HG03469 (cell line): ENCODE data around the gene SLC9C1.
"Not testable (repeated sequence)": the region's sequence is repeated elsewhere in the genome, so short reads cannot be mapped to it uniquely, and the experiment has no call there.

Source experiments
- ATAC-seq: cut with Tn5 transposase; IDR thresholded peaks from one replicate; pipeline ENCODE4 v1.9.1; 2021; ENCODE audit warnings: mild to moderate bottlenecking, moderate library complexity, moderate number of reproducible peaks; ENCODE audit not compliant: unreplicated experiment

Gene SLC9C1

DNA sequence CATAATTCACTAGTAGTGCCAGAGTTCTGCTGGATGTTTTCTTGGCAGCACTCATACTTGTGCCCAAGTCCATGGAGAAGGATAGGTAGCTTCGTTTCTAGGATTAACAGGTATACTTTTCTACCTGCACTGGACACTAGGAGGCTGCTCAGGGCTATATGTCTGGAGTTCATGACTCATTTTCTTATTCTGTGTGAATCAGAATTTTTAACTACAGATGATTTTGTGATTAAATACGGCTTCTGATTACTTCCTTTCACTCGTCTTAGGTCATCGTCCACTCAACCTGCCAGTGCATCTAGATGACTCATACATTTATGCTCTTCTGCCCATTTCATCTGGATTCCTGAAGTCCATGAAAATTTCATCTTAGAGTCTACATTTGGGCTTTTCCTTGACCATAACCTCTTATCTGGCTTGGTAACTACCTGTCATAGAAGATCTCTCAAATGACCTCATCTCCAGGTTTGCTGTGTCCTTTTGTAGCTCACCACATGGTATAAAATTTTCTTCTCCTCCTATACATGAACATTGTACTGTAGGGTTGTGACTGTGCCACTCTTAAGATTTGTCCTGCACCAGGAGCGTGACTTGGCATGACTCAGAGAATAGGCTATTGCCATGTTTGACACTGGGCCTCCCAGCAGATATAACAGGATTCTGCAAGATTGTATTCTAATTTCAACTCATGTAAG is 94.2 kb downstream of the SLC9C1 start:
- ATAC-seq: no peak

GRCh38 chr3:112197131-112197530 is 96.9 kb downstream of the SLC9C1 start:
- no peak for ATAC-seq

DNA sequence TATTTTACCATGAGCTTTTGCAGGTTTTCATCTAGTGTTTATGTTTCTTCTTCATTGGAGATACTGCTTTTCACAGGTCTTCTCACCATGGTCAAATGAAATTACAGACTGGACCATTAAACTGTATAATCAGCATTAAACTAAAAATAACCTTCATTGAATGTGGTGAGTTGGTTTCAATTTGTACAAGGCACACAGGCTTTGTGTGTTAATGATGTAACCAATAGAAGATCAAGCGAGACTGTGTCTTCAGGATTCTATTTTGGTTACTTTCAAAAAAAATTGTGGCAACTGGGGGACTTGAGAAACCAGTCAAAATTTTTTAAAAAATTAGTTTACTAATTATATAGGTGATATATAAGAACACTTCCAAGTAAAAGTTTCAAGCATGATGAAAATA is 106.7 kb downstream of the SLC9C1 start:
- no peak for ATAC-seq

GRCh38 chr3:112185423-112186035 is 108.5 kb downstream of the SLC9C1 start:
- not testable (repeated sequence) for ATAC-seq

- no peak for ATAC-seq
Observed at GRCh38 chr3:112175646-112176045, 118.4 kb downstream of the SLC9C1 start.

GRCh38 chr3:112175037-112175436 is 119.0 kb downstream of the SLC9C1 start:
- no peak for ATAC-seq

GRCh38 chr3:112171144-112171543 is 122.9 kb downstream of the SLC9C1 start:
- no peak for ATAC-seq

DNA sequence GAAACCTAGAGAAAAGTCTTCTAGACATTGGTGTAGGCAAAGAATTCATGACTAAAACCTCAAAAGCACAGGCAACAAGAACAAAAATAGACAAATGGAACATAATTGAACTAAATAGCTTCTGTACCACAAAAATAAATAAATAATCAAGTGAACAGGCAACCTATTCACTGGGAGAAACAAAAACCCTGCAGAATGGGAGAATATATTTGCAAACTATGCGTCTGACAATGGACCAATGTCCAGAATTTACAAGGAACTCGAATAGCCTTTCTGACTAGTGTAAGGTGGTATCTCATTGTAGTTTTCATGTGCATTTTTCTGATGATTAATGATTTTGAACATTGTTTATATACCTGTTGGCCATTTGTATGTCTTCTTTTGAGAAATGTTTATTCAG is 124.0 kb downstream of the SLC9C1 start:
- no peak for ATAC-seq

GRCh38 chr3:112167758-112168157 is 126.3 kb downstream of the SLC9C1 start:
- peak; percentile 89 for ATAC-seq

DNA sequence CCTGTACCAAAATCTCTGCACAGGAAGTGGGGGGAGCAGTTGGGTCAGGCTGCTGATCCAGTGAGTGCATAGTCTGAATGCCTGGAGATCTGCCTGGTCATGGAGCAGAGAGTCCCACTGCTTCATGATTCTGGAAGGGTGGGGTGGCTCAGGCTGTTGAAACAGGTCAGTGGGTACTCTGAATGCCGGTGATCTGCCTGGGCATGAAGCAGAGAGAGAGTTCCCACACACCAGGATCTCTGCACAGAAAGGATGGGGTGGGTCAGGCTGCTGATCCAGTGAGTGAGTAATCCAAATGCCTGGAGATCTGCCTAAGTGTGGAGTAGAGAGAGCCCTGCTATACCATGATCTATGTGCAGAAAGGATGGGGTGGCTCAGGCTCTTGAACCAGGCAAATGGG is 144.9 kb downstream of the SLC9C1 start:
- no peak for ATAC-seq

DNA sequence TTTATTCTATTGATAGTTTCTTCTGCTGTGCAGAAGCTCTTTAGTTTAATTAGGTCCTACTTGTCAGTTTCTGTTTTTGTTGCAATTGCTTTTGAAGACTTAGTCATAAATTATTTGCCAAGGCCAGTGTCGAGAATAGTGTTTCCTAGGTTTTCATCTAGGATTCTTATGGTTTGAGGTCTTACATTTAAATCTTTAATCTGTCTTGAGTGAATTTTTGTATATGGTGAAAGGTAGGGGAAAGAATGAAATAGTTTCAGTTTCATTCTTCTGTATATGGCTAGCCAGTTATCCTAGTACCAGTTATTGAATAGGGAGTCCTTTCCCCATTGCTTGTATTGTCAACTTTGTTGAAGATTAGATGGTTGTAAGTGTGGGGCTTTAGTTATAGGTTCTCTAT is 150.3 kb downstream of the SLC9C1 start:
- no peak for ATAC-seq

- peak; percentile 60 for ATAC-seq
Observed at GRCh38 chr3:112143251-112143650, 150.8 kb downstream of the SLC9C1 start.

- no peak for ATAC-seq
Observed at GRCh38 chr3:112141293-112141692, 152.7 kb downstream of the SLC9C1 start.

- no peak for ATAC-seq
Observed at GRCh38 chr3:112140584-112140983, 153.4 kb downstream of the SLC9C1 start.

DNA sequence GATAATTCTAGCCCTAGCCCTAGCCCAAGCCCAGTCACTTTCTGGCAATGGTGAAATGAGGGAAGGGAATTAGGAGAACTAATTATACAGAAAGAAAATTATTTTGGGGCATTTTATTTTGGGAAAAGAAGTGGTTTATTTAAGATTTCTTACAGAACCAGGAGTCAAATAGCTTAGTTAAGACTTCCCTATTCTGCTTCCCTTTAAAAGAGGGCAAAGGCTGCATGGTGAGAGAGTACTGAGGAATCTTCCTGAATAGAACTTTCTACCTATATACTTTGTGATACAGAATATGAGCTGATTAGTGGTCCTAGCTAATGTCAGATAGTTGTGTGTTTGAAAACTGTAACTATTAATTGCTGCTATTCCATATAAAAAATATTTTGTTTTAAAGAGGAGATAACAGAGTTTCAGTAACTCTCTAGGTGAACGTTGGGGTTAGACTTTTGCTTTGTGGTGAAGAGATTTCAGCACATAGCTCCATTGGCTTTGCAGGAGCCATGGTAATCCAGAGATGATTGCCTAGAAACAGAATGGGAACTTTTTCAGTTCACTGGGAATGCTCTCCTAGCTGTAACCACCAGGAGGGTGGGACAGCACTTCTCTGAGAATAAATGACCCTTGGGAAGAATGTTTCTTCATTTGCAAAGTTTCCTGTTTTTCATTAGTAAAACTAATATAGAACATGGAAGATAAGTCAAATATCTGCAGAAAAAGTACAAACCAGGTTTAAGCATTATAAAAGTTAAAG is 155.6 kb downstream of the SLC9C1 start:
- ATAC-seq: no peak

DNA sequence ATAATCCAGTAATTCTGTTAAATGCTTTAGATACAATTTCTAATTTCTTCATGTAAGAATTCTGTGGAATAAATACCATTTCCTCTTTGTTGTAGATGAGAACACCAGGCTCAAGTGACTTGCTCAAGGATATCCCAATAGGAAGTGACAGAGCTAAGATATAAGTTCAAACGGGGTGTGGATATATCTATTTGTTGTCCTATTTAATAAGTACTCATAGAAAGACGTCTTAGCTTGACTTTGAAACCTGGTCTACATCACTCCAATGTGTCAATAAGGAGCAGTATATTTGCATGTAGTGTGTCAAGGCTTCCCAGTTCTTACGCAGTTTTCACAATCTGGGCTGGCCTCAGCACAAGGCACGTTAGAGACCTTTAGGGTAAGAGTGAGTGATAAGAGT is 156.2 kb downstream of the SLC9C1 start:
- ATAC-seq: no peak

DNA sequence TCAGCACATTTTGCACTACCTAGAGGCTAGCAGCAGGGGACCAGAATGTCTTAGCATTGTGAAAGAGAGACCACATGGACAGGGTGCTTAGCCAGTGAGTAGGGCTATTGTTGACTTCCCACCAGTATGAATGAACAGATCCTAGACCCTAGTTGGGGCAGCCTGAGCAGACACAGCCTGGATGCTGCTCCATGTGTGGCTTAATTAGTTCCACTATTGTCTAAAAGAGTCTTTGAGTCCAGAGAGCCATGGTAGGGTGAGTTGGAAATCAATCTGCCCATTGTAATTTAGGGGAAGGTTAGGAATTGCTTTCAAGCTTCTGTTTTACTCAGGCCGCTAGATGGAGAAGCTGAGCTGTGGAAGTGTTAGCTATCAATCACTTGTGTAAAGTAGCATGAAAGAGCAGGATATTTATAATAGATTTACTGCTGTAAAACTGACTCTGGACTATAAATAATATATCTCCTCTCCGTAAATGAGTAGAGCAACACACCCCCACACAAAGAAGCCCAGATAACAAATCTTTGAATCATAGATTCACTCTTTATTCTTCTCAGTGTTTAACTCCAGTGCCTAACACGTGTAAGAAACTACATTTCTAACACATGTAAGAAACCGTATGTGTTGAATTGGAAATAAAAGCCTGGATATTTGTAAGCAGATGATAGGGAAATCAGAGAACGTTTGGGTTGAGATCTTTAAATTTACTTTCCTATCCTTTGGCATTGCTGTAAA is 156.9 kb downstream of the SLC9C1 start:
- no peak for ATAC-seq

- no peak for ATAC-seq
Observed at GRCh38 chr3:112136046-112136445, 158.0 kb downstream of the SLC9C1 start.

DNA sequence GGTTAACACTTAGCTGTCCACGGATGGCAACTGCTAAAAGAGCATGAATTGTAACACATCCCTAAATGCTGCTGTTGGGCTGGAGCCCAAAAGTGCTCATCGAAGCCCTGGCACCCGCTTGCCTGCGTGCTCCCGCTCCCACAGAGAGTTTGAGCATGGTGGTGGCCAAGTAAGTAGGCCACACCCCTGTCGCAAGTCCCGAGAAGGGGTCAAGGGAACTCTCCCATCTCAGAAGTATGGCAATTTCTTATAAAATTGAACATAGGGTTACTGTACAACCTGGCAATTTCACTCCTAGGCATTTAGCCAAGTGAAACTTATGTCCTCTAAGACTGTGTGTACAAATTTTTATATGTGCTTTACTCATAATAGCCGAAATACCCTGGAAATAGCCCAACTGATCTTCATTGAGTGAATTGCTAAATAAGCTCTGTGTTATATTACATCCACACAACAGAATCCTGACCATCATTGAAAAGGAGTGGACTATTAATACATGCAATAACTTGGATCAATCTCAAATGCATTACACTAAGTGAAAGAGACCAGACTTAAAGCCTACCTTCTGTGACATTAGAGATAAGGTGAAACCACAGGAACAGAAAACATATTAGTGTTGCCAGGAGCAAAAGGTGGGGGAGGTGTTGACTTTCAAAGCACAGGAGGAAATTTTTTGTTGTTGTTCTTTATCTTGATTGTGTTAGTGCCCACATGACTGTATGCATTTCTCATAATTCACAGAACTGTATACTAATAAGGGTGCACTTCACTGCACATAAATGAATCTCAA is 159.5 kb downstream of the SLC9C1 start:
- no peak for ATAC-seq

DNA sequence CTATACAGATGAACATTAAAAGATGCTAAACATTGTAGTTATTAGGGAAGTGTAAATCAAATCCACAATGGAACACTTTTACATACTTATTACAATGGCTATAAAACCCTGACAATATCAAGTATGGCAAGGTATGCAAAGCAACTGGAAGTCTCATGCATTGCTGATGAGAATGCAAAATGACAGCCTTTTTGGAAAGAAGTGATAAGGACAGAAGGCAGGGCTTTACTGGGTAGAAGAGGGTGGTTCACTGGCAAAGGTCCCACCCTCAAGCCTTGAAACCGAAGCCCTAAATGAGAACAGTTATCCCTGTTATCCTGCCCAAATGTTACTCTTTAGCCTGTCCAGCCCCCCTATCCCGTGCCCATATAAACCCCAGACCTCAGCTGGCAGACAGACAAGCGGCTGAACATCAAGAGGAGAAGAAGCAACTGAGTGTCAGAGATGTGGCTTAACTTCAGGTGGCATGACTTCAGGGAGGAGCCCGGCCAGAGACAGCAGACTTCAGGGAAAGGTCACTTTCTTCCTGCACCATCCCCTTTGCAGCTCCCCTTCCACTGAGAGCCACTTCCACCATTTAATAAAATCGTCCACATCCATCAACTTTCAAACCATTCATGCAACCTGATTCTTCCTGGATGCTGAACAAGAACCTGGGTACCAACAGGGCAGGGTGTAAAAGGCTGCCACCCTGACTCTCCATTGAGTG is 160.2 kb downstream of the SLC9C1 start:
- no peak for ATAC-seq
